Measurements from ENCODE around the gene FHIT.

FHIT gene

DNA sequence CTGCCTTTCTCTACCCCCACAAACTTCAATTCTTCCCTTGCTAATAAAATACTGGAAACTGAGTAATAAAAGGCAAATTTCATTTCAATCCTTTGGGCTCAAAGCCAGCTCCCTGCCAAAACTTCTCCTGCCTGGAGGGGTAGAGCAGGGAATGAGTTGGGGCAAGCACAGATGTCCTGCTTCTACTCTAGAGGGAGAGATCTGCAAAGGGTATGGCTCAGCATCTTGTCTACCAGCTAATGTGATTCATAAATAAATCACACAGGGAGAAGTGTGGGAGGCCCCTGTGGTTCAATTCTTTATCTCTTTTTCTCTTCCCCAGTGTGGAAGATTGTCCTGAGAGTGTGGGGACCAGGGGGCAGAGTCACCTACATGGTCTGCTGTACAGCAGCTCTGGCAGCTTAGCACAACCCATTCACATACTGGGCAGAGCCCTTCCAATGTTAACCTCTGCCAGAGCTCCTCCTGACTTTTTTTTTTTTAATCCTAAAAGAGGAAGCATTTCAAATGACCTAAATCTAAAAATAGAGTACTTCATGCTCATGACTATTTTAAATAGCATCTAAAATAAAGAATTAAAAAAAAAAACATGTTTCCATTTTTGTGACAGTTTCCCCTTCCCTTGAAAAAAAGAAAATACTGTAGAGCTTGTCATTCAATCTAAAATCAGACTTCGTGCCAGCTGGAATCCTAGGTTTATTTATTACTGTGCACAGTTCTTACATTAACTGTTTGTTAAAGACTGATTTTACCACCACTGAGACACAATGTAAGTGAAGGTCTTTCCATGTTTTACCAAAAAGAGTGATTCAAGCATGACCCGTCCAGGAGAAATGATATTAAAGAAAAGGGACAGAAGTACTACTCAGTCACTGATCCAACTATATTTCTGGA lies 1117.7 kb downstream of the FHIT start:
- no peak overlapping the region for H3K4me3 ChIP-seq (ENCODE audit: low read depth, low read length)
- no peak for DNase-seq (ENCODE audit: low read depth)
- TF ChIP-seq, protein P1, sequence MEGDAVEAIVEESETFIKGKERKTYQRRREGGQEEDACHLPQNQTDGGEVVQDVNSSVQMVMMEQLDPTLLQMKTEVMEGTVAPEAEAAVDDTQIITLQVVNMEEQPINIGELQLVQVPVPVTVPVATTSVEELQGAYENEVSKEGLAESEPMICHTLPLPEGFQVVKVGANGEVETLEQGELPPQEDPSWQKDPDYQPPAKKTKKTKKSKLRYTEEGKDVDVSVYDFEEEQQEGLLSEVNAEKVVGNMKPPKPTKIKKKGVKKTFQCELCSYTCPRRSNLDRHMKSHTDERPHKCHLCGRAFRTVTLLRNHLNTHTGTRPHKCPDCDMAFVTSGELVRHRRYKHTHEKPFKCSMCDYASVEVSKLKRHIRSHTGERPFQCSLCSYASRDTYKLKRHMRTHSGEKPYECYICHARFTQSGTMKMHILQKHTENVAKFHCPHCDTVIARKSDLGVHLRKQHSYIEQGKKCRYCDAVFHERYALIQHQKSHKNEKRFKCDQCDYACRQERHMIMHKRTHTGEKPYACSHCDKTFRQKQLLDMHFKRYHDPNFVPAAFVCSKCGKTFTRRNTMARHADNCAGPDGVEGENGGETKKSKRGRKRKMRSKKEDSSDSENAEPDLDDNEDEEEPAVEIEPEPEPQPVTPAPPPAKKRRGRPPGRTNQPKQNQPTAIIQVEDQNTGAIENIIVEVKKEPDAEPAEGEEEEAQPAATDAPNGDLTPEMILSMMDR (IDR thresholded peaks at IDR 0.05; ENCODE audit: low read depth, low read length, missing control alignments): no peak

DNA sequence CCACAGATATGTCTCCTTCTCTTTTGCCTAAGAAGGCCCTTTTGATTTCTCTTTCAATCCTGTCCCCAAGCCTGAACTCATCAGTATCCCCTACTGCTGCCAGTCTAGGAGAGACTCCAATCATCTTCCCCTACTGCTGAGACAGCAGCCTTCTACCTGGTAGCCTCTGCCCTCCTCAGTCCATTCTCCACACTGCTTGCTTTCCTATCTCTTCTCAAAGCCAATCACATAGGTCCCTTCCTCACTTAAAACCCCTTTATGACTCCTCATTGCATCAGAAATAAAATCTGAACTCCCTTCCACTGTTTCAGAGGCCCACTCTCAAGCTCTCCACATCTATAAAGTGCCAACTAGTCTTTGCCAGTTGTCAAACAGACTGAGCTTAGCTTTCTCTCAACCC lies 1119.6 kb downstream of the FHIT start:
- DNase-seq (ENCODE audit: low read depth): no peak
- no peak overlapping the region for H3K4me3 ChIP-seq (ENCODE audit: low read depth, low read length)
- TF ChIP-seq, protein P1 (IDR thresholded peaks at IDR 0.05; ENCODE audit: low read depth, low read length, missing control alignments): no peak

DNA sequence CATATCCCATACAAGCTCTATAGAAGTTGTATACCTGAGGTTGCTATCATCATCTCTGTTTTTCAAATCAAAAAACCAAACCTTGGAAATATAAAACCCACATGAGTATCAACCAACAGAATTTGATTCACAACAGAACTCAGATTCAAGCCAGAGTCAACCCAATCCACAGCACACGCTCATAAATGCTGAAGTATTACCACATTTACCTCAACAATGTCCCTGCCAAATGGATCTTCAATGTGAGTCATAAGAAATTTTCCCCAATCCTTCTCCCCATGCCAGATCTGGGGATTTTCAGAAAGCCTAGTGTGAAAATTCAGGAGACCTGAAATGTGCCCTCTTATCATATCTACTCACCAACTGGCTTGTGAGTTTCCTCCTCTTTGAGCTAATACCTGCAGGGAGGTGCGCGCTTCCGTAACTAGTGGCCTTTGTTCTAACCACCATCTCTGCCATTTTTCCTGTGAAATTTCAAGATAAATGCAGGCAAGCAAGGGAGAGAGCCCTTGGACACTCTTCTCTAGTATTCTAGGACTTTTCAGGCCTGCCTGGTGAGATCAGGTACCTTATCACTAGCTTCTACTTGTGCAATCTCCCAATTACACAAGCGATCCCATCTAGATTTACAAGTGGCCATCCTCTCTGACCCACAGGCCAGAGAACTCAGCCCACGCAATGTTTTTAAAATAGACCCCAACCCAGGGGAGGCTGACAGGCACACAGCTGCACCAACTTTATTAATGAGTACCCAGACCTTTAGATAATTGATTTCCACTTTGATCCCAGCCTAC lies 1124.5 kb downstream of the FHIT start:
- H3K4me3 ChIP-seq (ENCODE audit: low read depth, low read length): no peak overlapping the region
- DNase-seq (ENCODE audit: low read depth): no peak
- TF ChIP-seq, protein P1 (IDR thresholded peaks at IDR 0.05; ENCODE audit: low read depth, low read length, missing control alignments): no peak

DNA sequence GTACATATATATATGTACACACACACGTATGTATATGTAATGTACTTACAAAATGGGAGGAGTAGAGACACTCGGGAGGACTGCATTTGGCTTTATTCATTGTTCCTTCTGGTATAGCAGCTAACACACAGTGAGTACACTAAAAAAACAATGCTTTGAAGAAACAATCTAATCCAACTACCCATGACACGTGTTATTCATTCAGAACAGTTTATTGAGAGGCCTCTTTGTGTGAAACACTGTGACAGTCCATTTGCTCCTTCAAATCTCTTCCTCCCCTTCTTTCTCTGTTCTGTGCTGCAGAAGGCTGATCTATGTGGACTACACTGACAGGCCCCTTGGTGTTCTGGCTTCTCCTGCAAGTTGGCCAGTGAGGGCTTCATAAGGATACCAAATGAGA lies 1125.6 kb downstream of the FHIT start:
- TF ChIP-seq, protein P1 (IDR thresholded peaks at IDR 0.05; ENCODE audit: low read depth, low read length, missing control alignments): no peak
- no peak overlapping the region for H3K4me3 ChIP-seq (ENCODE audit: low read depth, low read length)
- no peak for DNase-seq (ENCODE audit: low read depth)

DNA sequence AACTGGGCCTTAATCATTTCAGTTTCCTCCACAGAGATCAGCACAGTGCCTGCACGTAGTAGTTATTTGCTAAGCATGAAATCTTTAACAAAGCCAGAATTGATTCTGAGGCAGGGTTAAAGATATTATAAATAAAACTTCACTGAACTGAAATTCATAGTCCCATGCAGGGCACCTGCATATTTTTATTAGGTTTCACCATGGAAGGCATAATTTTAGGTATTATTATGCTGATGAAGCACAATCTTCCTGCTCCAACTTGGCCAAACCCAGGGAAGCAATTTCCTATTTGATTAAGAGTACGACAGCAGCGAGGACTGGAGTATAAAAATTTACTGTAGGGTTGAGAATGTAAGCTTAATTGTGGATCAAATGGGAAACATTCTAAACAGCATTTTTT lies 1131.0 kb downstream of the FHIT start:
- H3K4me3 ChIP-seq (ENCODE audit: low read depth, low read length): no peak overlapping the region

DNA sequence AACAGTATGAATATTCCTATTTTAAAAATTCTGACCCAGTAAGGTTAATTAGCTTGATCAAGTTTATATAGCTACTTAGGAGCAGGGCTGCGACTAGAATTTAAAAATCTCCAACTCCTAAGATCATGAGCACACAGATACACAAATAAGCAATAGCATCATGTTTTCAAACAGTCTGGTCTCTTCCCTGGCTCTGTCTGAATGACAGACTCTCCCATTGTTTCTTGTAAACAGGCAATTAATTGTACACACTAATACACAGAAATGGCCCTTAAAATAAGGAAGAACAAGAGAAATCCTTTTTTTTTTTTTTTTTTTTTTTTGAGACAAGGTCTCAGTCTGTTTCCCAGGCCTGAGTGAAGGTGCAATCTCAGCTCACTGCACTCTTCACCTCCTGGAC lies 1137.1 kb downstream of the FHIT start:
- H3K4me3 ChIP-seq (ENCODE audit: low read depth, low read length): no peak overlapping the region
- TF ChIP-seq, protein P1 (IDR thresholded peaks at IDR 0.05; ENCODE audit: low read depth, low read length, missing control alignments): no peak
- no peak for DNase-seq (ENCODE audit: low read depth)

More for the DNA sequence above, 1131.0 kb downstream of the FHIT start:
- TF ChIP-seq, protein P1 (IDR thresholded peaks at IDR 0.05; ENCODE audit: low read depth, low read length, missing control alignments): no peak
- DNase-seq (ENCODE audit: low read depth): no peak
